ENCODE data around the gene PPP3CA. TPM values are rescaled to one million over a fixed set of nuclear protein-coding genes. Genes with fewer than 3 reads are reported as not detected.

PPP3CA gene
- total and polyA plus RNA-seq, 2 of the 13 experiments (the other 11 are each of a cell fraction or from before 2014, with no cell fraction given), result 4.8 to 13.2 TPM

GRCh38 chr4:101393256-101393655 lies 45.9 kb upstream of the PPP3CA start:
- in situ Hi-C loops (cut with HindIII; ENCODE audit: extremely low pct_ligation_motif_present, low pct_unique_long_range_greater_than_20kb), result no loop called here
- Histone ChIP-seq H3K4me3 (replicated peaks in 1 of 3; ENCODE audit: insufficient read depth in 1 of 3, low read depth in 2 of 3, low read length in 3 of 3) (no peak overlapping the region), H3K36me3 (replicated peaks in 1 of 2; ENCODE audit: control insufficient read depth in 1 of 2, insufficient read depth in 2 of 2, low read length in 2 of 2) (no peaks in the 10 kb centered on the region), H3K27me3 (ENCODE audit: control insufficient read depth in 1 of 2, insufficient read depth in 2 of 2, low read length in 2 of 2) (no peaks in the 10 kb centered on the region; a peak in 2 of 5 replicates), H3K9me3 (ENCODE audit: low read length) (no peaks in the 10 kb centered on the region), H3K27ac (ENCODE audit: extremely low read length, insufficient read depth, low read length) (no peak overlapping the region), H3K79me2 (ENCODE audit: insufficient read depth, low read length) (no peaks in the 10 kb centered on the region), H2AFZ (ENCODE audit: low read length) (no peak overlapping the region), H4K20me1 (ENCODE audit: insufficient read depth, low read length) (no peaks in the 10 kb centered on the region), H3K4me1 (ENCODE audit: insufficient read depth, low read length) (no peaks in the 10 kb centered on the region), H3K9ac (ENCODE audit: insufficient read depth, low read depth, low read length) (no peak overlapping the region), H3K4me2 (ENCODE audit: low read depth, low read length) (no peak overlapping the region)
- intact Hi-C loops (cut with micrococcal nuclease; ENCODE audit: unreplicated experiment), result no loop called here
- ChIA-PET CTCF (ENCODE audit: low intra/inter-chr PET ratio, low total read pairs) (no interaction called here), POLR2A (no interaction called here)
- ATAC-seq, result no peak
- no TSS peak for BruUV-seq (replicated peaks)
- TF ChIP-seq FOSL2 (CRISPR knock-in tag; IDR thresholded peaks at IDR 0.05) (peak; percentile 47), ZBTB7A (CRISPR knock-in tag; IDR thresholded peaks at IDR 0.05) (no peak)
- no peak for FAIRE-seq
- peak; percentile 10 for DNase-seq (ENCODE audit: low spot score)
- WGBS (ENCODE audit: low lambda C conversion rate), result 0% methylated on average over 2 of the region's 2 CpGs

GRCh38 chr4:101370663-101371210 lies 23.4 kb upstream of the PPP3CA start:
- H3K79me2 ChIP-seq (ENCODE audit: insufficient read depth, low read length), result no peaks in the 10 kb centered on the region
- peak; percentile 83; the same call in 1 of the 2 replicates for TF ChIP-seq U2AF2 (IDR thresholded peaks at IDR 0.05; ENCODE audit: low read depth, low read length)
- TF ChIP-seq ZNF331 (CRISPR knock-in tag; IDR thresholded peaks at IDR 0.05), result no peak
- no peak for TF ChIP-seq PCBP1 (IDR thresholded peaks at IDR 0.05; ENCODE audit: borderline replicate concordance, low read depth, low read length)
- no peak for TF ChIP-seq TFDP1 (CRISPR knock-in tag; IDR thresholded peaks at IDR 0.05; ENCODE audit: borderline replicate concordance)
- ChIA-PET POLR2A (no interaction called here), CTCF (ENCODE audit: low intra/inter-chr PET ratio, low total read pairs) (no interaction called here)
- intact Hi-C loops (cut with micrococcal nuclease; ENCODE audit: unreplicated experiment), result no loop called here
- ATAC-seq (no peak), DNase-seq (ENCODE audit: low spot score) (no peak), FAIRE-seq (no peak)
- H3K36me3 ChIP-seq (replicated peaks in 1 of 2; ENCODE audit: control insufficient read depth in 1 of 2, insufficient read depth in 2 of 2, low read length in 2 of 2), result no peaks in the 10 kb centered on the region
- no peak overlapping the region for H3K4me3 ChIP-seq (replicated peaks in 1 of 3; ENCODE audit: insufficient read depth in 1 of 3, low read depth in 2 of 3, low read length in 3 of 3)
- BruUV-seq (replicated peaks), result no TSS peak
- no peaks in the 10 kb centered on the region for H3K9me3 ChIP-seq (ENCODE audit: low read length)
- no peaks in the 10 kb centered on the region for H4K20me1 ChIP-seq (ENCODE audit: insufficient read depth, low read length)
- WGBS (ENCODE audit: low lambda C conversion rate), result 60% methylated on average over 5 of the region's 5 CpGs
- H3K9ac ChIP-seq (ENCODE audit: insufficient read depth, low read depth, low read length), result no peak overlapping the region
- no peak overlapping the region for H2AFZ ChIP-seq (ENCODE audit: low read length)
- no peaks in the 10 kb centered on the region; a peak in 1 of 5 replicates for H3K27me3 ChIP-seq (ENCODE audit: control insufficient read depth in 1 of 2, insufficient read depth in 2 of 2, low read length in 2 of 2)
- peaks cover 8% of the 10 kb centered on the region; the same call in 1 of the 2 replicates for H3K4me1 ChIP-seq (ENCODE audit: insufficient read depth, low read length)
- no peak overlapping the region for H3K27ac ChIP-seq (ENCODE audit: extremely low read length, insufficient read depth, low read length)
- no peak overlapping the region for H3K4me2 ChIP-seq (ENCODE audit: low read depth, low read length)
- in situ Hi-C loops (cut with HindIII; ENCODE audit: extremely low pct_ligation_motif_present, low pct_unique_long_range_greater_than_20kb), result no loop called here
